GM12878 (cell line): ENCODE results near the gene PRTFDC1.

Experiments used
- DPF2 ChIP-seq: fragments of 450-650 bp; IDR thresholded peaks from 2 replicates; pipeline ENCODE4 v1.6.1; 2017; ENCODE audit warnings: mild to moderate bottlenecking
- EZH2 ChIP-seq: IDR thresholded peaks from 2 replicates; pipeline ENCODE4 v1.6.1; 2012; ENCODE audit warnings: low read depth, mild to moderate bottlenecking, control low read depth, inconsistent platforms, low read length, borderline replicate concordance; ENCODE audit not compliant: control insufficient read depth
- JUNB ChIP-seq: IDR thresholded peaks from 2 replicates; pipeline ENCODE4 v1.6.1; 2016; ENCODE audit warnings: antibody characterized with exemption, mild to moderate bottlenecking
- JUND ChIP-seq: IDR thresholded peaks from 2 replicates; pipeline ENCODE4 v1.6.1; 2012; ENCODE audit warnings: low read depth, mild to moderate bottlenecking, low read length, improper control_type of control experiment, moderate library complexity
- NFYB ChIP-seq: IDR thresholded peaks from 2 replicates; pipeline ENCODE4 v1.6.1; 2011; ENCODE audit warnings: low read depth, mild to moderate bottlenecking, low read length, improper control_type of control experiment, moderate library complexity; ENCODE audit not compliant: insufficient read depth
- NR2C1 ChIP-seq: fragments of 450-650 bp; IDR thresholded peaks from 2 replicates; pipeline ENCODE4 v1.6.1; 2017; ENCODE audit warnings: antibody characterized with exemption, mild to moderate bottlenecking, moderate library complexity
- POLR2A ChIP-seq: IDR thresholded peaks from 2 replicates; pipeline ENCODE4 v1.6.1; 2011; ENCODE audit warnings: low read depth, mild to moderate bottlenecking, low read length
- POLR2AphosphoS5 ChIP-seq: IDR thresholded peaks from 2 replicates; pipeline ENCODE4 v1.6.1; 2011; ENCODE audit warnings: mild to moderate bottlenecking, low read length, inconsistent platforms
- SUPT20H ChIP-seq: IDR thresholded peaks from 2 replicates; pipeline ENCODE4 v1.6.1; 2011; ENCODE audit warnings: low read depth, mild to moderate bottlenecking, low read length, moderate library complexity, borderline replicate concordance; ENCODE audit not compliant: control insufficient read depth
- TAF1 ChIP-seq: IDR thresholded peaks from 2 replicates; pipeline ENCODE4 v1.6.1; 2011; ENCODE audit warnings: mild to moderate bottlenecking, low read depth, low read length, borderline replicate concordance
- YY1 ChIP-seq: IDR thresholded peaks from 2 replicates; pipeline ENCODE4 v1.6.1; 2011; ENCODE audit warnings: low read depth, mild to moderate bottlenecking, low read length
- TF ChIP-seq, protein P1 (sequence below): IDR thresholded peaks from 2 replicates; pipeline ENCODE4 v1.6.1; 2012; ENCODE audit warnings: low read length, inconsistent platforms
- TF ChIP-seq, protein P2 (sequence below), 3 experiments: IDR thresholded peaks in 2 of 3; conservative IDR thresholded peaks in 1 of 3; 2 replicates each; pipeline ENCODE4 v1.5.1; 2011; ENCODE audit warnings: low read depth in 3 of 3, low read length in 3 of 3, mild to moderate bottlenecking in 3 of 3, control low read depth in 2 of 3, moderate library complexity in 2 of 3, inconsistent platforms in 1 of 3, mixed read lengths in 1 of 3; ENCODE audit not compliant: control insufficient read depth in 2 of 3, insufficient read depth in 1 of 3; ENCODE audit errors: extremely low read depth in 1 of 3

DNA sequence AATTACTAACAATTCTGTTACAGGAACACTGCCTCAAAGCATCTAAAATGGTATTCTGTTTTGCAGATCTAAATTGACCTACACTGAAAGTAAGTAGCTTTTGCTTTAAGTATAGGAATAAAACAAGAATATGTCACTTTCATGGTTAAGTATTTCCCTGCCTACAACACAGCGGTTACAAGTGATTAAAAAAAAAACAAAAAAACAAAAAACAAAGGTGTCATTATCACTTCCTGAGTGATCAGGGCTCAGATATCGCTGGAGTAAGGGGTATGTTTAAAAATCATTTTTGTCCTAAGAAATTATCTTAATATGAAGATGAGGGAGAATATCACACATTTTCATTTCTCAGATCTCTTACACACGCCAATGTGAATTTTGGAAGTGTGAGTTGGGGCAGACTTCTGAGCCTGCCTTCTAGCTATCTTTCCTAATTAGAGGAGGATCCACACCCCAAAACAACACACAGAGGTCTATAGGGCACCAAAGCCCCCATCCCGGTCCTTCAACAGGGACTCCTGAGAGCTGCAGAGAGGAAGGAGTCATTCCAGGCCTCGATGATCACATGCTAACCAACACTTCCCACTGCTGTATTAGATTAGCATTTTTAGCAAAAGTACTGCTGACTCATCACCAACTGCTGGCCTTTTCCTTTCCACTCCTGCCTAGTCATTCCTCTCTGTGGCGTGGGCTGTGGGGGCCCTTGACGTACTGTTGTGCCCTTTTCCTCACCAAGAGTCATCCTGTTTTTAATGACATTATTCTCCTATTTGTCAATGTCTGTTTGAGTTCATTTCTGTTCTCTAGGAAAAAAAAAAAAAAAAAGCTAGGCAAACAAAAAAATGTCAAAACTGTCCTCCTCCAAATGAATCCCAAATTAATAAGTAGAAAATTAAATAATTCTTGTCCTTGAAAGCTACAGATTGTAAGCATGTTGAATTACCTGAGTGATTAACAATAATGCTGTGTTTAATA is 31.2 kb downstream of the PRTFDC1 start:
- TF ChIP-seq SUPT20H (no peak), EZH2 (no peak), YY1 (no peak), NFYB (no peak), NR2C1 (no peak), JUND (peak; percentile 69; the same call in 1 of the 2 replicates), DPF2 (peak; percentile 92), TAF1 (no peak), JUNB (peak; percentile 88), POLR2A (no peak), POLR2AphosphoS5 (no peak)
- TF ChIP-seq, protein P1, sequence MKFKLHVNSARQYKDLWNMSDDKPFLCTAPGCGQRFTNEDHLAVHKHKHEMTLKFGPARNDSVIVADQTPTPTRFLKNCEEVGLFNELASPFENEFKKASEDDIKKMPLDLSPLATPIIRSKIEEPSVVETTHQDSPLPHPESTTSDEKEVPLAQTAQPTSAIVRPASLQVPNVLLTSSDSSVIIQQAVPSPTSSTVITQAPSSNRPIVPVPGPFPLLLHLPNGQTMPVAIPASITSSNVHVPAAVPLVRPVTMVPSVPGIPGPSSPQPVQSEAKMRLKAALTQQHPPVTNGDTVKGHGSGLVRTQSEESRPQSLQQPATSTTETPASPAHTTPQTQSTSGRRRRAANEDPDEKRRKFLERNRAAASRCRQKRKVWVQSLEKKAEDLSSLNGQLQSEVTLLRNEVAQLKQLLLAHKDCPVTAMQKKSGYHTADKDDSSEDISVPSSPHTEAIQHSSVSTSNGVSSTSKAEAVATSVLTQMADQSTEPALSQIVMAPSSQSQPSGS = peak; percentile 84
- TF ChIP-seq, protein P2, sequence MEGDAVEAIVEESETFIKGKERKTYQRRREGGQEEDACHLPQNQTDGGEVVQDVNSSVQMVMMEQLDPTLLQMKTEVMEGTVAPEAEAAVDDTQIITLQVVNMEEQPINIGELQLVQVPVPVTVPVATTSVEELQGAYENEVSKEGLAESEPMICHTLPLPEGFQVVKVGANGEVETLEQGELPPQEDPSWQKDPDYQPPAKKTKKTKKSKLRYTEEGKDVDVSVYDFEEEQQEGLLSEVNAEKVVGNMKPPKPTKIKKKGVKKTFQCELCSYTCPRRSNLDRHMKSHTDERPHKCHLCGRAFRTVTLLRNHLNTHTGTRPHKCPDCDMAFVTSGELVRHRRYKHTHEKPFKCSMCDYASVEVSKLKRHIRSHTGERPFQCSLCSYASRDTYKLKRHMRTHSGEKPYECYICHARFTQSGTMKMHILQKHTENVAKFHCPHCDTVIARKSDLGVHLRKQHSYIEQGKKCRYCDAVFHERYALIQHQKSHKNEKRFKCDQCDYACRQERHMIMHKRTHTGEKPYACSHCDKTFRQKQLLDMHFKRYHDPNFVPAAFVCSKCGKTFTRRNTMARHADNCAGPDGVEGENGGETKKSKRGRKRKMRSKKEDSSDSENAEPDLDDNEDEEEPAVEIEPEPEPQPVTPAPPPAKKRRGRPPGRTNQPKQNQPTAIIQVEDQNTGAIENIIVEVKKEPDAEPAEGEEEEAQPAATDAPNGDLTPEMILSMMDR (IDR thresholded peaks at IDR 0.05 in 2 of 3, conservative IDR thresholded peaks at IDR 0.05 in 1 of 3; ENCODE audit: control insufficient read depth in 2 of 3, extremely low read depth in 1 of 3, insufficient read depth in 1 of 3, low read depth in 3 of 3, low read length in 3 of 3) = no peak
